Esophagus muscularis mucosa (tissue), 4 donors: ENCODE measurements around the gene LZTS2. TPM values are rescaled to one million over a fixed set of nuclear protein-coding genes. Genes with fewer than 3 reads are reported as not detected.

Experiments
- DNase-seq: peaks from one replicate; pipeline ENCODE4 v3.0.0-alpha.2; 2017; ENCODE audit errors: extremely low spot score
- H3K27ac ChIP-seq, 4 donors: fragments of 200-600 bp; sonication (generic); replicated peaks in 1 of 4; 1 replicate in 3 of 4; 2 replicates in 1 of 4; pipeline ENCODE4 v1.5.1; 2016 to 2019; ENCODE audit warnings: mild to moderate bottlenecking in 1 of 4
- H3K27me3 ChIP-seq, 4 donors: fragments of 200-600 bp; sonication (generic); one replicate each; pipeline versions ENCODE4 v1.5.1 to v1.6.0; 2016 to 2019
- H3K36me3 ChIP-seq, 4 donors: fragments of 200-600 bp; sonication (generic); one replicate each; pipeline ENCODE4 v1.5.1; 2016 to 2019
- H3K4me1 ChIP-seq, 4 donors: fragments of 200-600 bp; sonication (generic); one replicate each; pipeline ENCODE4 v1.5.1; 2016 to 2019
- H3K4me3 ChIP-seq, 4 donors: fragments of 200-600 bp; sonication (generic); 1 replicate in 2 of 4; 2 replicates in 2 of 4; pipeline ENCODE4 v1.5.1; 2016 to 2019; ENCODE audit warnings: mild to moderate bottlenecking in 4 of 4, moderate library complexity in 1 of 4
- H3K9me3 ChIP-seq, 4 donors: fragments of 200-600 bp; sonication (generic); 1 replicate in 3 of 4; 2 replicates in 1 of 4; pipeline ENCODE4 v1.5.1; 2016 to 2019
- EP300 ChIP-seq: sonication (generic); formaldehyde crosslinking; IDR thresholded peaks from one replicate; pipeline ENCODE4 v1.6.1; 2017; ENCODE audit warnings: antibody characterized with exemption
- POLR2A ChIP-seq: fragments of 450-650 bp; IDR thresholded peaks from one replicate; pipeline ENCODE4 v1.6.1; 2017; ENCODE audit warnings: antibody characterized with exemption, moderate library complexity, mild to moderate bottlenecking, low read depth
- POLR2AphosphoS5 ChIP-seq, 2 donors: sonication (generic); formaldehyde crosslinking; IDR thresholded peaks; one replicate each; pipeline ENCODE4 v1.6.1; 2017; ENCODE audit warnings: antibody characterized with exemption in 2 of 2
- WGBS: methylation state at CpG from one replicate; pipeline ENCODE4 v1.1.5; 2018; 5-methylcytosine and 5-hydroxymethylcytosine counted together
- intact Hi-C: fragments of 100-400 bp; cut with DNase I; formaldehyde crosslinking; loops from one replicate; pipeline ENCODE4 v1.15.1; 2023
- total RNA-seq, 4 donors: library from RNA; depleted of rRNA; stranded (reverse); fragments of >200 nt; gene quantifications; one replicate each; pipeline versions ENCODE4 v1.1.0 to v1.2.1, GENCODE V29; 2016
- TF ChIP-seq, protein P1 (sequence below), 3 experiments: fragments of 200-600 bp in 2 of 3; fragments of 450-650 bp in 1 of 3; sonication (generic) in 2 of 3; IDR thresholded peaks; one replicate each; pipeline ENCODE4 v1.5.1; 2017 to 2019; ENCODE audit warnings: antibody characterized with exemption in 3 of 3, mild to moderate bottlenecking in 2 of 3, moderate library complexity in 1 of 3

LZTS2 gene
- total RNA-seq, 4 donors from 2014 or later: 90.5 to 209 (median 162) TPM

DNA sequence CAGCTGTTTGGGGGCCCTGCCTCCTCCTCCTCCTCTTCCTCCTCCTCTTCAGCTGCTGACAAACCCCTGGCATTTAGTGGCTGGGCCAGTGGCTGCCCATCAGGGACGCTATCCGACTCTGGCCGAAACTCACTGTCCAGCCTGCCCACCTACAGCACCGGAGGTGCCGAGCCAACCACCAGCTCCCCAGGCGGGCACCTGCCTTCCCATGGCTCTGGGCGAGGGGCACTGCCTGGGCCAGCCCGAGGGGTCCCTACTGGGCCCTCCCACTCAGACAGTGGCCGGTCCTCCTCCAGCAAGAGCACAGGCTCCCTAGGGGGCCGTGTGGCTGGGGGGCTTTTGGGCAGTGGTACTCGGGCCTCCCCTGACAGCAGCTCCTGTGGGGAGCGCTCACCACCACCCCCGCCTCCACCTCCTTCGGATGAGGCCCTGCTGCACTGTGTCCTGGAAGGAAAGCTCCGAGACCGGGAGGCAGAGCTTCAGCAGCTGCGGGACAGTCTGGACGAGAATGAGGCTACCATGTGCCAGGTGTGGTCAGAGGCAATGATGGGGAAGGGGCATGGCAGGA lies 4.1 kb downstream of the LZTS2 start:
- DNase-seq: no peak
- no CpG with 5 or more reads among the region's 18 CpGs for WGBS
- intact Hi-C loops: no loop called here
- Histone ChIP-seq H3K36me3 (peaks cover 16 to 54% (median 50%) of the 10 kb centered on the region in 4 donors), H3K4me3 (no peak overlapping the region), H3K9me3 (no peaks in the 10 kb centered on the region), H3K27ac (peak overlapping the region; percentile 98 to 100 (median 100)), H3K27me3 (no peaks in the 10 kb centered on the region), H3K4me1 (peaks cover 59 to 88% (median 76%) of the 10 kb centered on the region in 4 donors)
- no peak for TF ChIP-seq EP300
- TF ChIP-seq POLR2AphosphoS5 (IDR thresholded peaks at IDR 0.05): no peak
- TF ChIP-seq POLR2A: no peak
- TF ChIP-seq, protein P1, sequence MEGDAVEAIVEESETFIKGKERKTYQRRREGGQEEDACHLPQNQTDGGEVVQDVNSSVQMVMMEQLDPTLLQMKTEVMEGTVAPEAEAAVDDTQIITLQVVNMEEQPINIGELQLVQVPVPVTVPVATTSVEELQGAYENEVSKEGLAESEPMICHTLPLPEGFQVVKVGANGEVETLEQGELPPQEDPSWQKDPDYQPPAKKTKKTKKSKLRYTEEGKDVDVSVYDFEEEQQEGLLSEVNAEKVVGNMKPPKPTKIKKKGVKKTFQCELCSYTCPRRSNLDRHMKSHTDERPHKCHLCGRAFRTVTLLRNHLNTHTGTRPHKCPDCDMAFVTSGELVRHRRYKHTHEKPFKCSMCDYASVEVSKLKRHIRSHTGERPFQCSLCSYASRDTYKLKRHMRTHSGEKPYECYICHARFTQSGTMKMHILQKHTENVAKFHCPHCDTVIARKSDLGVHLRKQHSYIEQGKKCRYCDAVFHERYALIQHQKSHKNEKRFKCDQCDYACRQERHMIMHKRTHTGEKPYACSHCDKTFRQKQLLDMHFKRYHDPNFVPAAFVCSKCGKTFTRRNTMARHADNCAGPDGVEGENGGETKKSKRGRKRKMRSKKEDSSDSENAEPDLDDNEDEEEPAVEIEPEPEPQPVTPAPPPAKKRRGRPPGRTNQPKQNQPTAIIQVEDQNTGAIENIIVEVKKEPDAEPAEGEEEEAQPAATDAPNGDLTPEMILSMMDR (IDR thresholded peaks at IDR 0.05): no peak

DNA sequence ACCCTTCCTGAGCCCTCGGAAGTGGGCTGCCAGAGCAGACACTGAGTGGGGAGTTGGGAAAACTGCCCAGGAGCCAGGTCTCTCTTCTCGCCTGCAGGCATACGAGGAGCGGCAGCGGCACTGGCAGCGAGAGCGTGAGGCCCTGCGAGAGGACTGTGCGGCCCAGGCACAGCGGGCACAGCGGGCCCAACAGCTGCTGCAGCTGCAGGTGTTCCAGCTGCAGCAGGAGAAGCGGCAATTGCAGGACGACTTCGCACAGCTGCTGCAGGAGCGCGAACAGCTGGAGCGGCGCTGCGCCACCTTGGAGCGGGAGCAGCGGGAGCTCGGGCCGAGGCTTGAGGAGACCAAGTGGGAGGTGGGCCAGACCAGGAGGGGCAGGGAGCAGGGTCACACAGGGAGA lies 5.8 kb downstream of the LZTS2 start:
- H3K4me3 ChIP-seq: no peak overlapping the region
- DNase-seq: no peak
- peak overlapping the region in 1 of 4 donors; percentile 100 for H3K27ac ChIP-seq
- WGBS: 87% methylated on average over 11 of the region's 23 CpGs
- TF ChIP-seq EP300 (no peak), POLR2AphosphoS5 (IDR thresholded peaks at IDR 0.05) (no peak), POLR2A (no peak)
- TF ChIP-seq, protein P1 (IDR thresholded peaks at IDR 0.05): no peak
- no peaks in the 10 kb centered on the region for H3K27me3 ChIP-seq
- peaks cover 59 to 87% (median 75%) of the 10 kb centered on the region in 4 donors for H3K4me1 ChIP-seq
- H3K9me3 ChIP-seq: no peaks in the 10 kb centered on the region
- intact Hi-C loops: no loop called here
- H3K36me3 ChIP-seq: peaks cover 16 to 54% (median 50%) of the 10 kb centered on the region in 4 donors

DNA sequence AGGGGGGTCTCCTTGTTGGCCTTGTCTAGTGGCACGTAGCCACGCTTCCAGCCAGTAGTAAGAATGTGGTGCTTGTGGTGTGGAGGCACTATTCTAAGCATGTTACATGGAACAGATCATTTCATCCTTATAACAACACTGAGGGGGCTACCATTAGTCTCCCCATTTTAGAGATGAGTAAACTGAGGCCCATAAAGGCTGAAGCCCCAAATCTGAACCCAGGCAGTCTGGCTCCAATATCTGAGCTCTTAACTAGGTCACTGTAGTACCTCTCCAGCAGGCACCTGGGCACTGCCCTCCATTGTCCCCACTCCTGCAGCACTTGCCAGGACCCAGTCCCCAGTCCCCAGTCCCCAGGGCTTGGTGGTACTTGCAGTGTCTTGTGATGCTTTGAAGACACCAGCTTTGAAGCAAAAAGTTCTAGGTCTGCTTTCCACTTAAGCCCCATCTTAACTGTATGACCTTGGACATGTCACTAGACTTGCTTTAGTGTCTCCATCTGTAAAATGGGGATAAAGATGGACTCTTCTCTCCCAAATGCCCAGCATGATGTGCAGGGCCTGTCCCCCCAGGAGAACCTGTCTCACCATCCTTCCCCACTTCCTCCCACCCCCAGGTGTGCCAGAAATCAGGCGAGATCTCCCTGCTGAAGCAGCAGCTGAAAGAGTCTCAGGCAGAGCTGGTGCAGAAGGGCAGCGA lies 6.4 kb downstream of the LZTS2 start:
- Histone ChIP-seq H3K4me1 (peaks cover 55 to 81% (median 68%) of the 10 kb centered on the region in 4 donors), H3K9me3 (no peaks in the 10 kb centered on the region), H3K27ac (peak overlapping the region in 2 of 4 donors; percentile 66 to 100), H3K36me3 (peaks cover 16 to 54% (median 50%) of the 10 kb centered on the region in 4 donors), H3K4me3 (no peak overlapping the region), H3K27me3 (no peaks in the 10 kb centered on the region)
- intact Hi-C loops: no loop called here
- WGBS: 95% methylated on average over 2 of the region's 4 CpGs
- TF ChIP-seq POLR2A (no peak), POLR2AphosphoS5 (IDR thresholded peaks at IDR 0.05) (no peak), EP300 (no peak)
- TF ChIP-seq, protein P1 (IDR thresholded peaks at IDR 0.05): no peak
- no peak for DNase-seq

DNA sequence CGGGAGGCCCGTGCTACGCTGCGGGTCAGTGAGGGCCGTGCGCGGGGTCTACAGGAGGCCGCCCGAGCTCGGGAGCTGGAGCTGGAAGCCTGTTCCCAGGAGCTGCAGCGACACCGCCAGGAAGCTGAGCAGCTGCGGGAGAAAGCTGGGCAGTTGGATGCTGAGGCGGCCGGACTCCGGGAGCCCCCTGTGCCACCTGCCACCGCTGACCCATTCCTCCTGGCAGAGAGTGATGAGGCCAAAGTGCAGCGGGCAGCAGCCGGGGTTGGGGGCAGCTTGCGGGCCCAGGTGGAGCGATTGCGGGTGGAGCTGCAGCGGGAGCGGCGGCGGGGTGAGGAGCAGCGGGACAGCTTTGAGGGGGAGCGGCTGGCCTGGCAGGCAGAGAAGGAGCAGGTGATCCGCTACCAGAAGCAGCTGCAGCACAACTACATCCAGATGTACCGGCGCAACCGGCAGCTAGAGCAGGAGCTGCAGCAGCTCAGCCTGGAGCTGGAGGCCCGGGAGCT lies 7.0 kb downstream of the LZTS2 start:
- H3K36me3 ChIP-seq: peaks cover 16 to 54% (median 50%) of the 10 kb centered on the region in 4 donors
- no peaks in the 10 kb centered on the region for H3K9me3 ChIP-seq
- peaks cover 50 to 77% (median 64%) of the 10 kb centered on the region in 4 donors for H3K4me1 ChIP-seq
- H3K27me3 ChIP-seq: no peaks in the 10 kb centered on the region
- H3K27ac ChIP-seq: peak overlapping the region; percentile 55 to 100 (median 64)
- intact Hi-C loops: no loop called here
- no peak for DNase-seq
- TF ChIP-seq POLR2AphosphoS5 (IDR thresholded peaks at IDR 0.05) (peak in 1 of 2 donors; percentile 17), POLR2A (no peak)
- no peak overlapping the region for H3K4me3 ChIP-seq
- 85% methylated on average over 24 of the region's 33 CpGs for WGBS

DNA sequence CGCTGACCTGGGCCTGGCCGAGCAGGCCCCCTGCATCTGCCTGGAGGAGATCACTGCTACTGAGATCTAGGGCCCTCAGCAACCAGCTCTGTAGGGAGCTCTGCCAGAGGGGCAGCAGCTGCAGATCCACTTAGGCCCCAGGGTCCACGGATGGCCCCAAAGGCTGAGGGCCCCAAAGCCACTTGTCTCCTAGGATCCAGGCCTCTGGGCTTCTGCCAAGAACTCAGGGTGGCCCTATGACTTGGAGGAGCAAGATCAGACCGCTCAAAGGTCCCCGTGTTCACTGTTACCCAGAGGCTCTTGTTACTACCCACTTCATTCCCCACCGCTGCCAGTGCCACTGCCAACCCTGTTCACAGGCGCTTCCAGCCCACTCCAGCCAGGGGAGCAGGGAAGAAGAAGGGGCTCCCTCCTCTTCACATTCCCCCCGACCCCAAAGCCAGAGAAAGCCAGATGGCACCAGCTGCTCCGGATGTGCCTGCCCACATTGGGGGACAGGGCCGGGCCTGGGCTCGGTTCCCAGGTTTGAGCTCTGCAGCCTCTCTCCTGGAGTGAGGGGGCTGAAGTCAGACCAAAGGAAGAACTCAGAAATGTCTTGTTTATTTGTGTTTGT lies 7.6 kb downstream of the LZTS2 start:
- 36% methylated on average over 7 of the region's 11 CpGs for WGBS
- DNase-seq: no peak
- TF ChIP-seq, protein P1 (IDR thresholded peaks at IDR 0.05): no peak
- TF ChIP-seq POLR2AphosphoS5 (IDR thresholded peaks at IDR 0.05): no peak
- no peak overlapping the region for H3K4me3 ChIP-seq
- intact Hi-C loops: no loop called here
- peaks cover 49 to 77% (median 64%) of the 10 kb centered on the region in 4 donors for H3K4me1 ChIP-seq
- peaks cover 16 to 54% (median 50%) of the 10 kb centered on the region in 4 donors for H3K36me3 ChIP-seq
- H3K27me3 ChIP-seq: no peaks in the 10 kb centered on the region
- H3K9me3 ChIP-seq: no peaks in the 10 kb centered on the region
- H3K27ac ChIP-seq: peak overlapping the region; percentile 55 to 100 (median 64)
